GM21381 (cell line): ENCODE measurements around the gene SELENOI.
"Not testable (repeated sequence)": the region's sequence is repeated elsewhere in the genome, so short reads cannot be mapped to it uniquely, and the experiment has no call there.

ENCODE experiments used
- ATAC-seq: cut with Tn5 transposase; IDR thresholded peaks from one replicate; pipeline ENCODE4 v1.9.1; 2021; ENCODE audit warnings: mild to moderate bottlenecking, moderate library complexity; ENCODE audit not compliant: unreplicated experiment

SELENOI gene

DNA sequence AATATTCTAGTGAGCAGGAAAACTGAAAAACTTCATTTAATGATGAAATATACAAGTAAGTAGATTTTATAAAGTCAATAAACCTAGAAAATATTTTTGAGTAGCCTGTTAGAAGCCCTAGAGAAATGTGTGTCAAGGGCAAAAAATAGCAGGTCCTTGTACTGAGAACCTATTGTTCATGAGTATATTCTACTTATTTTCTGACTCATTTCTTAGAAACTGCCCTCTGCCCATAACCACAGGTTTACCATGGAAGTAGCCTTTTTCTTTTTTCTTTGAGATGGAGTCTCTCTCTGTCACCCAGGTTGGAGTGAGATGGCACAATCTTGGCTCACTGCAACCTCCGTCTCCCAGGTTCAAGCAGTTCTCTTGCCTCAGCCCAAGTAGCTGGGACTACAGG, 19.4 kb upstream of the SELENOI start:
- no peak for ATAC-seq

DNA sequence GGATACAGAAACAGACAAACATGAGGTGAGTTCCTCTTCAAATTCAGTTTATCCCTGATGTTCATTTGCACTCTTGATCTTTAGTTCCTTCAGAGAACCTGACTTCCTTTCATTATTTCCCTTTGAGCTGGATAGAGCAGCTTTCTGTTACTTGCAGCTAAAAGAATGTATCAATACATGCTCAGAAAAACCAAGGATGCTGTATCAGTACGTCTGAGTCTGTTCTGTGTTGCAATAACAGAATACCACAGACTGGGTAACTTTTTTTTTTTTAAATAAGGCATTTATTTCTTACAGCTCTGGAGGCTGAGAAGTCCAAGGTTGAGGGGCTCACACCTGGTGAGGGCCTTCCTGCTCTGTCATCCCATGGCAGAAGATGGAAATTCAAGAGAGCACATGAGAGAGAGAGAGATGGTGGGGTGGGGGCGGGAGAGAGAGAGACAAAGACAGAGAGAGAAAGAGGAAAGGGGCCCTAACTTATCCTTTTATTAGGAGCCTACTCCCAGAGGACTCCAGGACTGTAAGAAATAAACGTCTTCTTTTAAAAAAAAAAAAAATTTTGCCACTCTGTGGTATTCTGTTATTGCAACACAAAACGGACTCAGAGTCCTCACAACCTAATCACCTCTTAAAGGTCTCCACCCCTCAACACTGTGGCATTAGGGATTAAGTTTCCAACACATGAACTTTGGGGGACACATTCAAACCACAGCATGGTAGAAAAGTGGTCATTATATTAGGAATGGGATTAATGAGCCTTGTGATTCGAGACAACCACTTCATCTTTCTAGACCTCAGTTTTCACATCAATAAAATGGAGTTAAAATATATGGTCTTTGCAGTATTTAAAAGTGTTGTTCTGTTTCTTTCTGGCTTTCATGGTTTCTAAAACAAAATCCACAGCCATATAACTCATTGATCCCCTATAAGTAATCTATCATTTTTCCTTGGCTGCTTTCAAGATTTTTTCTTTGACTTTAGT, 18.4 kb upstream of the SELENOI start:
- ATAC-seq, result no peak

DNA sequence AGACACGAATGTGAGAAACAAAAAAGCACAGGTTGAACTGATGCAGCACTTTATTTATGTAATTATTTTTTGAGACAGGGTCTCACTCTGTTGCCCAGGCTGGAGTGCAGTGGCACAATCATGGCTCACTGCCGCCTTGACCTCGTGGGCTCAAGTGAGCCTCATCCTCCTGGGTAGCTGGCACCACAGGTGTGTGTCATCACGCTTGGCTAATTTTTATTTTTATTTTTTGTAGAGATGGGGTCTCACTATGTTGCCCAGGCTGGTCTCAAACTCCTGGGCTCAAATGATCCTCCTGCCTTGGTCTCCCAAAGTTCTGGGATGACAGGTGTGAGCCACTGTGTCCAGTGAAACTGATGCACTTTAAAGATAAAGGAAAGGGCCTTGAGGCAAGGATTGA, 16.9 kb upstream of the SELENOI start:
- ATAC-seq, result not testable (repeated sequence)

DNA sequence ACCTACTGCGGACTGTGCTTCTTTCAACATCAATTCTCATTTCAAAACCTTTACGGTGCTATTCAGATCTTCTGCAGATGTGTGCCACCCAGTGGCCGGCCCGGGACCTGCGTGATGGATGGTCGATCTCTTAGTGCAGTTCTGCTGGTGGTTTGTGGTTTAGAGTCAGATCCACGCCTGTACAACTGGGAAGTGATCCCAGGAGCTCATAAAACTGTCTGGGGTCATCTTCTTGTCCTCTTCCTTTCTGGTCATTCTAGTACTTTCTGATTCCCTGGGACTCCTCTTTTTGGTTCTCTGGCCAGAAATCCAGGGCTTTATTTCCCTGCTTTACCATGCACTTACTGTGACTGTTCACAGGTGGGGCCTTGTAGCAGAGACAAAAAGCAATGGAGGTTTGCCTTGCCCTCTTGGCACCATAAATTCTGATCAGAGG, 15.8 kb upstream of the SELENOI start:
- no peak for ATAC-seq

DNA sequence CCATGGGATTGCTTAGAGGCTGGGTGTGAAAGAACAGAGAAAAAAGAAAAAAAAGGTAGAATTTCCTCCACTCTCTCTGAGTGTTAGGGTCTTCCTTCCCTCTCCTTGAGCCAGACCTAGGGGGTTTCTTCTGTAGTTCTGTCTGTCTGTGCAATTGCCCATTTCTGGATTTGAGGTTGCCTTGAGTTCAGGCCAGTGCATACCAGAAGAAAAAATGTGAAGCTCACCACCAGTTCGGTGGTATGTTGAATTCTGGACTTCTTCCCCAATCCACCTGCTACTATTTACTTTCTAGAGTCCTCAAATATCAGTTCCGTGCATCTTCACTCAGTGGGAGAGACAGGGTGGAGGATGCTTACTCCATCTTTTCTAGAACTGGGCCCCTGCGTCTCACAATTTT, 15.3 kb upstream of the SELENOI start:
- ATAC-seq, result no peak

DNA sequence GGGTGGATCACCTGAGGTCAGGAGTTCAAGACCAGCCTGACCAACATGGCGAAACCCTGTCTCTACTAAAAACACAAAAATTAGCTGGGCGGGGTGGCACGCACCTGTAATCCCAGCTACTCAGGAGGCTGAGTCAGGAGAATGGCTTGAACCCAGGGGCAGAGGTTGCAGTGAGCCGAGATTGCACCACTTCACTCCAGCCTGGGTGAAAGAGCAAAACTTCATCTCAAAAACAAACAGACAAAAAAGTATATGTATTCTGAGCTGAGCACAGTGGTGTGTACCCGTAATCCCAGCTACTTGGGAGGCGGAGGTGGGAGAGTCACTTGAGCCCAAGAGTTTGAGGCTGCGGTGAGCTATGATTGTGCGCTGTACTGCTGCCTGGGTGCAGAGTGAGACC, 14.6 kb upstream of the SELENOI start:
- not testable (repeated sequence) for ATAC-seq

DNA sequence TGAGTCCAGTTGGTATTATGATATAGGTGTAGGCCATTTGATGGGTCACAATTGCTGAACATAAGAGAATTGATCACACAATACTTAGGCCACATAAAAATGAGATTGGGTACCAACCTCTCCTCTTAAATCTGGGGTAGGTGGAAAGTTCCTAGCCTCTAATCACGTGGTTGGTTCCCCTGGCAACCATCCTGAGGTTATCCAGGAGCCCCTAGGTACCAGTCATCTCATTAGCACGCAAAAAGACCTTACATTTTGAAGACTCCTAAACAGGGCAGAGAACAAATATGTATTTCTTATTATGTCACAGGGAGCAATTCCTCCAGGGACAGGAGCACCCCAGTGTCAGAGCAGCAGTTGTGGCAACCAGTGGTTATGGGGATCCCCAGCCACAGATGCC, 12.7 kb upstream of the SELENOI start:
- no peak for ATAC-seq

DNA sequence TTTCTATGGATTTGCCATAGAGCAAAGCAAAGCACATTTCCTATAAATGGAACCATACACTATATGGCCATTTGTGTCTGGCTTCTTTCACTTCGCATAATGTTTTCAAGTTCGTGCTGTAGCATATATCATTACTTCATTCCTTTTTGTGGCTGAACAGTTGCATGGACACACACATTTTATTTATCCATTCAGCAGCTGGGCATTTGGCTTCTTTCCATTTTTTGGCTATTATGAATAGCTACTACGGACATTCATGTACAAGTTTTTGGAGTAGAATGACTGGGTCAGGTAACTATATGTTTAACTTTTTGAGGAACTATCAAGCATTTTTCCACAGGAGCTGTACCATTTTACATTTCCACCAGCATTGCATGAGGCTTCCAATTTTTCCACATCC, 10.7 kb upstream of the SELENOI start:
- ATAC-seq, result no peak

DNA sequence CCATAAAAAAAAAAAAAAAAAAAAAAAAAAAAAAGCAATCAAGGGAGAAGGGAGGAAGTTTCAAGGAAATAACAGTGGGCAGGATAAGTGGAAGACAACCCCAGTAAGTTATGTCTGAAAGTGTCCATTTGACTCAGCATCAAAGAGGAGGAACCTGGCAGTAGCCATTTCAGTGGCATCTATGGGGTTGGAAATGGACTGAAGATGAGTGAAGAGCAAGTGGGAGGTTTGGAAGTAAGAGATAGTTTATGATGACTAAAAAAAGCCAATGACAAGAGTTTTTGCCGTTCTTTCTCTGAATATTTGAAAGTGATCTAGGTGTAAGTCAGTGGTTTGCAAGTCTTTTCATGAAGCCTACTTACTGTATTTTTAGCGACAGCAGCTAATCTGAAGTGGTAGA, 9.2 kb upstream of the SELENOI start:
- no peak for ATAC-seq

DNA sequence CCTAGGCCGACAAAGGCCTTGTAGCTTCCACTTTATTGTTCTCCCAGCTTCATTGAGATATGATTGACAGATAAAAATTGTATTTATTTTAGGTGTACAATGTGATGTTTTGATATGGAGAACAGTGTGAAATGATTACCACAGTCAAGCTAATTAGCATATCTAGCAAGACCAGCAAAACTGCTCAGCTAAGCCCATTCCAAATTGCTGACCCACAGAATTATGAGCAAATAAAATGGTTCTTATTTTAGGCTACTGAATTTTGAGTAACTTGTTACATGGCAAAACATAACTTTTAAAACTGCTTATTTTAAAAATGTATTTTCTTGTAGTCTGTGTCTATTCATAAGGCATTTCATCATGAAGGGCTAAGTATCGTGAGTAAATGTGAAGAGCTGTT, 8.6 kb upstream of the SELENOI start:
- no peak for ATAC-seq

DNA sequence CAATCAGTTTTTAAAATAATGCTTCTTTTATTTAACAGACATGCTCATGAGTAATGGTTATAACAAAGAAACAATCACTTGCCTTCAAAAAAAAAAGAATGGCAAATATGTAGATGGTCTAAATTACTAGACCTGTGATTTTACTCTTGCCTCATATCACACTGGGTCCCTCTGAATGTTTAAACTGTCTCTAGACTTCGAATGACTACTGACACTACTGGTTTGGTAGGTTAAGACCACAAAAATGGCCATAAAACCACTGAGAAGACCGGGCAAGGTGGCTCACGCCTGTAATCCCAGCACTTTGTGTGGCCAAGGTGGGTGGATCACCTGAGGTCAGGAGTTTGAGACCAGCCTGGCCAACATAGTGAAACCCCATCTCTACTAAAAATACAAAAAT, 5.1 kb upstream of the SELENOI start:
- ATAC-seq, result no peak

DNA sequence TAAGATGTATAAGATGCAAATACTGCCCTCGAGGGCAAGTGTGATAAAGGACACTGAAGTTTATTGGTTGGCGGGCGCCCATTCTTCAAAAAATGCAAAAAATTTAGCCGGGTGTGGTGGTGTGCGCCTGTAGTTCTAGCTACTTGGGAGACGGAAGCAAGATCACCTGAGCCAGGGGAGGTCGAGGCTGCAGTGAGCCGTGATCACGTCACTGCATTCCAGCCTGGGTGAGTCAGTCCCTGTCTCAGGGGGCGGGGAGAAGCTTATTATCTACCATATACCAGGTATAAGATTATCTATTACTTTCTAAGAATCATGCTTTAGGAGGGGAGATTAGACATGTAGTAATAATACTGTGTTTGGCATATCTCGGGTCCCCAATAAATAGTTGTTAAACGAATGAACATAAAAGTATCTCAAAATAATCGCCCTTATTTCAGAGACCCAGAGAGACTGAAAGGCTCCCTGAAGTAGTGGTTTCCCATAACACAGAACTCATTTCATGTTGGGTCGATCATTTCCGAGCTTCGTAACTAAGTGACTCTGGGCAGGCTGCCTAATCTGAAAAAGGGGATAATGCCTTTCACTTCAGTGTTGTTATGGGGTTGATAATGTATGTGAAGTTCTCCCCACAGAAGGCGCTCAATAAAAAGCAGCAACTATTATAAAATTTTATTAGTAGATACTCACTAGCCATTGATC, 1.2 kb upstream of the SELENOI start:
- no peak for ATAC-seq

DNA sequence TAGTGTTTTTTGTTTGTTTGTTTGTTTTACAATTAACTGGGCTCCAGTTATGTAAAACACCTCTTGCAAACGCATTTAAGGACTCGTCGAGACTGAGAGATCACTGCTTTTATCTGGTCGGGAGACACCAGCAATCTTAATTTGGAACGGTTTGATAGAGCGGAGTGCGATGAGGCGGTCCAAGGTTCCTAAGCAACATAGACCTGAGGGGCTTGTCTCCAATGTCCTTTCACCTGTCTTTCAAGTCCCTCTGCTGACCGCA, 729 bp upstream of the SELENOI start:
- ATAC-seq, result no peak

DNA sequence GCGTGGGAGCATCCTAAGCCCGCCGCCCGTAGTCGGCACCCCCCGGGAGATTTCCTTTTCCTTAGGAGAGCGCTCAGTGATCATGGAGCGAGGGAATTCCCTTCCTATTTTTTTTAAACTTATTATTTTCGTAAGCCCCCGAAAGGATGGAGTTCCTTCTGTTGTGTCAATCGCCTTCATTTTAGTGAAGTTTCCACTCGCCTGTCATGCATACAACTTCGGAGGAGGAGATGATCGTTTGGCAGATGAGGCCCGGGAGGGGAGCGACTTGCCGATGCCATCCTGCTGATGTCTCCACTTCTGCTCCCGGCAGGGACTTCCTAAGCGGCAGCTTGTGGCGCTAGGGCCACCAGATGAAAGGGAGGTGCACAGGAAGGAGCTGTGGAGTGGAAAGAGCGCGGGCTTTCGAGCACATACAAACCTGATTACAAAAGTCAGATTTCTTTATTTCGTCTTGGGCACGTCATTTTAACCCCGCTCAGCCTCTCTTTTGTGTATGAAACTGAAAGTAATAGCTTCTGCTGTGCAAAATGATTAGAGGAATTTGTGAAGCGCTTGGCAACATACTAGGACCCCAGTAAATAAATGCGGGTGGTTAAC, 611 bp downstream of the SELENOI start, which contains the start of gene ADGRF3:
Gene ADGRF3, minus strand, starts transcription at position 336 of the 600 bp plus-strand sequence. CDS start 555 bp downstream, outside the sequence.
- no peak for ATAC-seq

DNA sequence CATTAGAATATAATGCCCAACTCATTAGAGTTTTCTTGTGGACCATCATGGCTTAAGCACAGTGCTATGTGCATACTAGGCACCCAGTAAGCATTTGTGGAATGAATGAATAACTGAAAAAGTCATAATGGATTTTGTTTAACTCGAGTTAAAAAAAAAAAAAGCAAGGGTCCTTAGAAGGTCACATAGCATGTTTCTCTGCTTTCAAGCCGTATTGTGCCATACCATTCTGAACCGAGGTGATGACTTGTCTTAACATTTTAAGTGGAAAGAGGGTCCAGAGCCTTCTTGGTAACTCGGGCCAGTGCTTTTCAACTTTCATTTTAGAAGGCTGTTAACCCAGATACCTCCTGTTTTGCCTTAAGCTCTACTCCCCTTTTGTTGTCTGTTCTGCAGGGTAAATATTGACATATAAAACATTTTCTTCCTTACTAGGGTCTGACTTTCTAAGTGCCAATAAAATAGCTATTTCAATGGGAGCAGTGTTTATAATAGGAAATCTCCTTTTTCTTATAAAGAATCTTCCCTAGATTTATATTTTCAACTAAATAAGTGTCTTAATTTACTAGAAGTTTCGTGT, 1.4 kb downstream of the SELENOI start:
- no peak for ATAC-seq

DNA sequence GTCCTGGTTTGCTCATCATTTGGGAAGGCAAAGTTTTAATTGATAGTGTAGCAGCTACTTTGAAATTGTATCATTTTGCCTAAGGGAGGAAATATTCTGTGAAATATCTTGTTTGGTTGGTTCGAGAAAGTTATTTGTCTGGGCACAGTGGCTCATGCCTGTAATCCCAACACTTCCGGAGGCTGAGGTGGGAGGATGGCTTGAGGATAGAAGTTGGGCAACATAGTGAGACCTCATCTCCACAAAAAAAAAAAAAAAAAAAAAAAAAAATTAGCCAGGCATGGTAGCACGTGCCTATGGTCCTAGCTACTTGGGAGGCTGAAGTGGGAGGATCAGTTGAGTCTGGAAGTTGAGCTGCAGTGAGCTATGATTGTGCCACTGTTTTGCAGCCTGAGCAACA, 3.7 kb downstream of the SELENOI start:
- no peak for ATAC-seq

DNA sequence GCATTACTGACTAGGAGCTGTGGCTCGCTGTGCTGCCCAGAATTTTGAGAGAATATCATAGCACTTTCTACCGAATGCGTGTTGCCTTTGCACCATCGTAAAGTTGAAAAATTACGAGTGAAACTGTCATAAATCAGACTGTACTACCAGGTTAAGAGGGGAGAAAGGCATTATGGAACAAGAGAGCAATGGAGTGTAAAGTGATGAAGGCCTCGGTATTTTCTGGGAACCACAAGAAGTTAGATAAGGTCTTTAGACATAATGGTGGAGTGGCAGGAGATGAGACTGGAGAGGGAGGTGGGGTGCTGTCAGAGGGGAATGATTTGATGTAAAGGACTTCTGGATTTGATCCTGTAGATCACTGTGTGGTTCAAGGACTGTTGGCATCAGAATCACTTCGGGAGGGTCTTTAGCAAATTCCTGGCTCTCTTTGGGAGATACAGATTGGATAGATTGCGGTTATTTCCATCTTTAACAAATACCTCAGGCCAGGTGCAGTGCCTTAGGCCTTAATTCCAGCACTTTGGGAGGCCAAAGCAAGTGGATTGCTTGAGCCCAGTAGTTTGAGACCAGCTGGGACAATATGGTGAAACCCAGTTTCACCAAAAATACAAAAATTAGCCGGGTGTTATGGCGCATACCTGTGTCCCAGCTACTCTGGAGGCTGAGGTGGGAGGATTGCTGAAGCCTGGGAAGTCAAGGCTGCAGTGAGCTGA, 5.6 kb downstream of the SELENOI start:
- ATAC-seq, result no peak

DNA sequence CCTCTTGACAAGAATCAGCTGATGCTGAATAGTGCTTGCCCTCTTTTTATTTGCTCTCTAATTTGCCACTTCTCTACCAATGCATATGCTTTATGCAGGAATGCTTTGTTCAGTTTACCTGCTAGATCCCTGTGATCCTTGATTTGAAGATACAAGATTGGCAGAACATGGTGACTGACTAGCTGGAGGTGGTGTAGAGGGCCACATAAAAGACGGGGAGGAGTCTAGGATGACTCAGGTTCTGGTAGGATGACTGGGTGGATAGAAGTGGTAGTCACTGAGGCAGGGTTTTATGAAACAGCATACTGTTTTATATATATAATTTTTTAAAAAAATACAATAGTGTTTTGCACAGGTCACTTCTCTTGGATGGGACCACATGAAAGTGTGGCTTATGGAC, 6.9 kb downstream of the SELENOI start:
- ATAC-seq, result no peak

DNA sequence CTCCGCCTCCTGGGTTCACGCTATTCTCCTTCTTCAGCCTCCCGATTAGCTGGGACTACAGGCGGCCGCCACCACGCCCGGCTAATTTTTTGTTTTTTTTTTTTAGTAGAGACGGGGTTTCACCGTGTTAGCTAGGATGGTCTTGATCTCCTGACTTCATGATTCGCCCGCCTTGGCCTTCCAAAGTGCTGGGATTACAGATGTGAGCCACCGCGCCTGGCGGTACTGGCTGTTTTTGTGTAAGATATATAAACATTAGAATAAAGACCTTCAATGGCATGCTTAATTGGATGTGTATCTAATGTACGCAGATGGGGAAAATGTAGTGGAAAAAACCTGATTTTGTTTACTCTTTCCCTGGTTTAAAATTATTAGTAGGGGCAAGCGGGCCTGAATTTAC, 8.5 kb downstream of the SELENOI start:
- not testable (repeated sequence) for ATAC-seq

DNA sequence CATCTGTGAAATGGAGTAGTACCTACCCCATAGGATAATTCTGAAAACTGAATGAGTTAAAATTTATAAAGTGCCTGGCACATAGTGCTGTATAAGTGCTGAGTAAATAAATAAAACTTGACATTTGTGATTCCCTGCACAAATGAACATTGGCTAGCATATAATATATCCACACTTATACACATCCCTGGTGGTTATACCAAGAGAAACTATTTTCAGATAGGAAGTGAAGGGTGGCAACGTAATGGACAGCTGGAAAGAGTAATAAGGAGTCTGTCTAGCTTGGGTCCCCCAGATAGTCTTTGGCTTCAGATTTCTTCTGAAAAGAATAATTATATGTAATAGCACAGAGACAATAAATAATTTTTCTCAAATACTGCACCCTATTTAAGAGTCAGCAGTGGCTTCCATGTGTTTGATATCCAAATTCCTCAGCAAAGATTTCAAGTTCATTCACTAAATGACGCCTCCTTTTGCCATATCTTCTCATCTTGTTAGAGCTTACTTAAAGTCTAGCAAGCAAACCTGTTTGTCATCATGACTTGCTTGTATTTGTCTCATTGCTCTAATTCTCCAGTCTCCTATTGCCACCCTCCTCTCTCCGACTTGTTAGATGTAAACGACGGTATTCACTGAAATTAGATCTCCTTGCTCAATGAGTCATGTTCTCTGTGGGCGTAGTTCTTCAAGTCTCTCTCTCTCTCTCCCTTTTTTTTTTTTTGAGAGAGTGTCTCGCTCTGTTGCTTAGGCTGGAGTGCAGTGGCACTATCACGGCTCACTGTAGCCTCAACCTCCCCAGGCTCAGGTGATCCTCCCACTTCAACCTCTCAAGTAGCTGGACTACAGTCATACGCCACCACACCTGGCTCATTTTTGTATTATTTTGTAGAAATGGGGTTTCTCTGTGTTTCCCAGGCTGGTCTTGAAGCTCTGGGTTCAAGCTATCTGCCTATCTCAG, 9.4 kb downstream of the SELENOI start:
- no peak for ATAC-seq
